K562 (cell line): ENCODE data around the gene STK32C. TPM values are rescaled to one million over a fixed set of nuclear protein-coding genes. Genes with fewer than 3 reads are reported as not detected.

Experiments used
- ATF4 ChIP-seq: fragments of 450-650 bp; formaldehyde crosslinking; IDR thresholded peaks from 2 replicates; pipeline ENCODE4 v1.4.0; 2022; ENCODE audit warnings: mild to moderate bottlenecking, moderate library complexity
- BRD4 ChIP-seq: fragments of 200-600 bp; sonication (generic); IDR thresholded peaks from 2 replicates; pipeline ENCODE4 v1.6.1; 2017; ENCODE audit warnings: inconsistent platforms
- BRF1 ChIP-seq: IDR thresholded peaks from 3 replicates; pipeline ENCODE4 v1.6.1; 2011; ENCODE audit warnings: borderline replicate concordance, mild to moderate bottlenecking; ENCODE audit not compliant: insufficient read length; ENCODE audit errors: extremely low read depth
- CEBPG ChIP-seq, 3 experiments: fragments of 200-800 bp in 1 of 3; sonication (Bioruptor generic) in 1 of 3; sonication (generic) in 1 of 3; formaldehyde crosslinking in 1 of 3; IDR thresholded peaks in 2 of 3; conservative IDR thresholded peaks in 1 of 3; 2 replicates each; pipeline versions ENCODE4 v1.6.1 to v1.8.0; 2016 to 2022; ENCODE audit warnings: missing compliant biosample characterization in 2 of 3, missing genetic modification characterization in 2 of 3, mild to moderate bottlenecking in 1 of 3, missing genetic modification reagents in 1 of 3
- CHD4 ChIP-seq: fragments of 200-600 bp; sonication (generic); IDR thresholded peaks from 3 replicates; pipeline ENCODE4 v1.6.1; 2012; ENCODE audit warnings: low read depth, mild to moderate bottlenecking, mixed read lengths, low read length, inconsistent platforms; ENCODE audit not compliant: insufficient read depth, insufficient replicate concordance, poor library complexity, severe bottlenecking
- CTBP1 ChIP-seq: fragments of 450-650 bp; IDR thresholded peaks from 2 replicates; pipeline ENCODE4 v1.6.1; 2016; ENCODE audit warnings: borderline replicate concordance
- DPF2 ChIP-seq: fragments of 450-650 bp; IDR thresholded peaks from 2 replicates; pipeline ENCODE4 v1.6.1; 2016
- ETV1 ChIP-seq: fragments of 450-650 bp; conservative IDR thresholded peaks from 2 replicates; pipeline ENCODE4 v1.6.1; 2016; ENCODE audit warnings: missing genetic modification characterization, control low read depth, low read depth, missing compliant biosample characterization
- EWSR1 ChIP-seq: fragments of 450-650 bp; IDR thresholded peaks from 2 replicates; pipeline ENCODE4 v1.6.1; 2018; ENCODE audit warnings: borderline replicate concordance, mild to moderate bottlenecking, low read depth, moderate library complexity; ENCODE audit not compliant: partially characterized antibody
- EZH2 ChIP-seq: IDR thresholded peaks from 2 replicates; pipeline ENCODE4 v1.6.1; 2012; ENCODE audit warnings: low read depth, mild to moderate bottlenecking, inconsistent platforms, low read length, borderline replicate concordance
- GABPB2 ChIP-seq: fragments of 250-450 bp; sonication (Bioruptor Pico); conservative IDR thresholded peaks from 2 replicates; pipeline ENCODE4 v1.5.1; 2021; ENCODE audit warnings: mild to moderate bottlenecking
- HSF4 ChIP-seq: fragments of 250-450 bp; sonication (Bioruptor Pico); IDR thresholded peaks from 2 replicates; pipeline ENCODE4 v2.1.2; 2022; ENCODE audit warnings: mild to moderate bottlenecking, moderate library complexity, borderline replicate concordance
- L3MBTL2 ChIP-seq: fragments of 450-650 bp; IDR thresholded peaks from 2 replicates; pipeline ENCODE4 v1.6.1; 2016; ENCODE audit warnings: mild to moderate bottlenecking, moderate library complexity
- LEF1 ChIP-seq: fragments of 450-650 bp; IDR thresholded peaks from 2 replicates; pipeline ENCODE4 v1.6.1; 2016; ENCODE audit warnings: mild to moderate bottlenecking
- NFE2 ChIP-seq: IDR thresholded peaks from 2 replicates; pipeline ENCODE4 v1.6.1; 2014; ENCODE audit warnings: antibody characterized with exemption, low read depth
- PTRF ChIP-seq: fragments of 450-650 bp; IDR thresholded peaks from 2 replicates; pipeline ENCODE4 v1.6.1; 2016; ENCODE audit warnings: mild to moderate bottlenecking, missing genetic modification characterization, missing compliant biosample characterization
- RBM17 ChIP-seq: fragments of 200-400 bp; formaldehyde crosslinking; IDR thresholded peaks from 2 replicates; pipeline ENCODE4 v1.6.1; 2017; ENCODE audit warnings: low read depth, mild to moderate bottlenecking, low read length, borderline replicate concordance
- SETDB1 ChIP-seq: IDR thresholded peaks from one replicate; pipeline ENCODE4 v1.6.1; 2012; ENCODE audit warnings: low read length, control low read depth, inconsistent platforms
- SNRNP70 ChIP-seq: fragments of 200-400 bp; formaldehyde crosslinking; optimal IDR thresholded peaks from 2 replicates; pipeline ENCODE3; 2017; ENCODE audit warnings: low read depth, low read length
- TBP ChIP-seq: optimal IDR thresholded peaks from 2 replicates; pipeline ENCODE3; 2011; ENCODE audit warnings: low read depth, low read length, improper control_type of control experiment
- TCF3 ChIP-seq: sonication (generic); formaldehyde crosslinking; IDR thresholded peaks from 2 replicates; pipeline ENCODE4 v1.4.0; 2020; ENCODE audit warnings: mild to moderate bottlenecking, missing genetic modification reagents
- YBX1 ChIP-seq: fragments of 450-650 bp; IDR thresholded peaks from 2 replicates; pipeline ENCODE4 v1.7.1; 2016; ENCODE audit warnings: mild to moderate bottlenecking
- ZBTB8A ChIP-seq: fragments of 450-650 bp; IDR thresholded peaks from 2 replicates; pipeline ENCODE4 v1.6.1; 2018; ENCODE audit warnings: mild to moderate bottlenecking, moderate library complexity; ENCODE audit not compliant: partially characterized antibody
- ZEB2 ChIP-seq: fragments of 450-650 bp; IDR thresholded peaks from 2 replicates; pipeline ENCODE4 v1.6.1; 2016
- ZNF143 ChIP-seq: sonication (generic); formaldehyde crosslinking; IDR thresholded peaks from 2 replicates; pipeline ENCODE4 v1.9.0; 2022; ENCODE audit warnings: mild to moderate bottlenecking, missing genetic modification reagents
- ZNF253 ChIP-seq: fragments of 250-450 bp; sonication (Bioruptor Pico); conservative IDR thresholded peaks from 2 replicates; pipeline ENCODE4 v1.6.1; 2021; ENCODE audit warnings: mild to moderate bottlenecking
- ZNF583 ChIP-seq: fragments of 250-450 bp; sonication (Bioruptor Pico); IDR thresholded peaks from 2 replicates; pipeline ENCODE4 v1.4.0; 2020
- ZNF764 ChIP-seq: fragments of 250-450 bp; sonication (Bioruptor Pico); IDR thresholded peaks from 2 replicates; pipeline ENCODE4 v1.4.0; 2020; ENCODE audit warnings: low read depth, mild to moderate bottlenecking, moderate library complexity
- ZSCAN29 ChIP-seq: fragments of 450-650 bp; IDR thresholded peaks from 2 replicates; pipeline ENCODE4 v1.6.1; 2017
- polyA plus RNA-seq, 8 experiments: library from polyadenylated mRNA; depleted of rRNA in 4 of 8; stranded (reverse) in 5 of 8; unstranded in 3 of 8; fragments of >200 nt; fragmentation: Nextera tagmentation in 2 of 8; fragmentation: Illumina TruSeq in 1 of 8; extraction: Ambion mirVana in 2 of 8; extraction: Trizol in 1 of 8; gene quantifications; 2 replicates each; pipeline versions ENCODE4 v1.2.1 to v1.2.3, GENCODE V29; 2011 to 2014; ENCODE audit warnings: inconsistent platforms in 1 of 8, missing spikeins in 1 of 8
- total RNA-seq, 7 experiments: library from RNA; depleted of rRNA in 6 of 7; stranded (reverse); fragments of >200 nt in 6 of 7; fragmentation: Illumina TruSeq in 2 of 7; extraction: Trizol in 2 of 7; gene quantifications; 2 replicates each; pipeline versions ENCODE4 v1.2.1 to v1.2.3, GENCODE V29; 2011 to 2021; ENCODE audit warnings: low replicate concordance in 1 of 7
- TF ChIP-seq, protein P1 (sequence below), 2 experiments: fragments of 450-650 bp; conservative IDR thresholded peaks; 2 replicates each; pipeline ENCODE4 v1.6.1; 2017; ENCODE audit warnings: mild to moderate bottlenecking in 2 of 2, moderate library complexity in 2 of 2

STK32C gene
- total and polyA plus RNA-seq, 9 of the 15 experiments (the other 6 are each of a cell fraction or from before 2014, with no cell fraction given), result 1.5 to 20.9 (median 6.5) TPM

DNA sequence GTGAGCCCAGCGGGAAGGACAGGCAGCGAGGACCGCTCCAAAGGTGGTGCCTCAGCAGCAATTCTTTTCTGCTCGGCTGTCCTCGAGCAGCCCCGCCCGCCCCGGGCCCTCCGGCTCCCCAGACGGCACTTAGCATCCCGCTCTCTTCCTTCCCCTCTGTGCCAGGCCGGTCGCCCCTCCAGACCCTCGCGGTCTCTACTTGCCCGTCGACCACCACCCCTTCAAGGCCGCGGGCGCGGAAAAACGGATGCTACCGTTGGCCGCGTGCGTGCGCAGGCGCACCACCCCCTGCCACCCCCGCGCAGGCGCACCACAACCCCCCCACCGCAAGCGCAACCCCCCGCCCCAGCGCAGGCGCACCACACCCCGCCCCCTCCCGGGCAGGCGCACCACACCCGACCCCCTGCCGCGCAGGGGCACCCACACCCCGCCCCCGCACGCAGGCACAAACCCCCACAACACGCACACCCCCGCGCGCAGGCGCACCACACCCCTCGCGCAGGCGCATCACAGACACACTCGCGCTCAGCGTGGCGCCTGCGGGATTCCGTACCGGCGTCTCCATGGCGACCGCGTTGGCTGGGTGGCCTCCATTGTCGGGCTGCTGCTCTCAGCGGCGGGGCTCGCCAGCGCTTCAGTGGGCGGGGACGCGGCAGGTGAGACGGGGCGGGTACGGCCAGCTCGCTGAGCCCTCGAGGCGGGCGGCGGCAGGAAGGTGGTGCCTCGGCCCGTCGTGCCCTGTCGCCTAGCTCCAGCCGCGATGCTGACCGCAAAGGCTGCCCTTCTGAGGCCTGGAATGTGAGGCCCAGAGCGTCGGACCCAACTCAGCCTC lies 24.1 kb upstream of the STK32C start, which contains the start of gene LRRC27 (continued):
- no peak for TF ChIP-seq PTRF (tag)
- no peak for TF ChIP-seq NFE2
- TF ChIP-seq ZNF764, result no peak
- no peak for TF ChIP-seq ZNF253 (CRISPR knock-in tag)
- no peak for TF ChIP-seq TCF3 (CRISPR knock-in tag)
- no peak for TF ChIP-seq ETV1
- TF ChIP-seq CEBPG (CRISPR knock-in tag; IDR thresholded peaks at IDR 0.05), result no peak
- TF ChIP-seq CEBPG (tag; conservative IDR thresholded peaks at IDR 0.05 in 1 of 2, IDR thresholded peaks at IDR 0.05 in 1 of 2), result no peak
- TF ChIP-seq ZNF583 (CRISPR knock-in tag), result no peak
- no peak for TF ChIP-seq RBM17
- no peak for TF ChIP-seq HSF4 (CRISPR knock-in tag)
- no peak for TF ChIP-seq ATF4
- TF ChIP-seq GABPB2 (CRISPR knock-in tag), result no peak
- no peak for TF ChIP-seq EZH2
- TF ChIP-seq ZBTB8A, result no peak
- TF ChIP-seq CTBP1, result peak; percentile 55
- TF ChIP-seq, protein P1, sequence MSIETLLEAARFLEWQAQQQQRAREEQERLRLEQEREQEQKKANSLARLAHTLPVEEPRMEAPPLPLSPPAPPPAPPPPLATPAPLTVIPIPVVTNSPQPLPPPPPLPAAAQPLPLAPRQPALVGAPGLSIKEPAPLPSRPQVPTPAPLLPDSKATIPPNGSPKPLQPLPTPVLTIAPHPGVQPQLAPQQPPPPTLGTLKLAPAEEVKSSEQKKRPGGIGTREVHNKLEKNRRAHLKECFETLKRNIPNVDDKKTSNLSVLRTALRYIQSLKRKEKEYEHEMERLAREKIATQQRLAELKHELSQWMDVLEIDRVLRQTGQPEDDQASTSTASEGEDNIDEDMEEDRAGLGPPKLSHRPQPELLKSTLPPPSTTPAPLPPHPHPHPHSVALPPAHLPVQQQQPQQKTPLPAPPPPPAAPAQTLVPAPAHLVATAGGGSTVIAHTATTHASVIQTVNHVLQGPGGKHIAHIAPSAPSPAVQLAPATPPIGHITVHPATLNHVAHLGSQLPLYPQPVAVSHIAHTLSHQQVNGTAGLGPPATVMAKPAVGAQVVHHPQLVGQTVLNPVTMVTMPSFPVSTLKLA (conservative IDR thresholded peaks at IDR 0.05), result peak; percentile 72 to 92; a peak in 3 of 4 replicates
- no peak for TF ChIP-seq EWSR1
- TF ChIP-seq LEF1, result no peak
- no peak for TF ChIP-seq ZSCAN29
- TF ChIP-seq CHD4, result no peak
- TF ChIP-seq SETDB1, result no peak
- TF ChIP-seq L3MBTL2, result peak; percentile 36; the same call in 1 of the 2 replicates
- TF ChIP-seq ZNF143 (CRISPR knock-in tag), result no peak
- no peak for TF ChIP-seq BRD4
- no peak for TF ChIP-seq ZEB2
- no peak for TF ChIP-seq YBX1
- TF ChIP-seq TBP, result no peak
- TF ChIP-seq DPF2, result no peak
- TF ChIP-seq SNRNP70, result no peak
- no peak for TF ChIP-seq BRF1
